Measurements from ENCODE around the gene ZNF536.

GRCh38 chr19:30455881-30456280, 83.7 kb downstream of the ZNF536 start:
- TF ChIP-seq EZH2 (IDR thresholded peaks at IDR 0.05; ENCODE audit: low read length) (no peak), CTCF (optimal IDR thresholded peaks at IDR 0.05 in 1 of 3, IDR thresholded peaks at IDR 0.05 in 1 of 3, conservative IDR thresholded peaks at IDR 0.05 in 1 of 3; ENCODE audit: extremely low read depth in 1 of 3, insufficient read depth in 2 of 3, low read length in 3 of 3) (no peak)

Measured in keratinocyte (primary cell).